H1 (cell line): ENCODE data around the gene CENPF. TPM values are rescaled to one million over a fixed set of nuclear protein-coding genes. Genes with fewer than 3 reads are reported as not detected.

Experiments used
- GABPA ChIP-seq: IDR thresholded peaks from 2 replicates; pipeline ENCODE4 v1.6.1; 2011; ENCODE audit warnings: mild to moderate bottlenecking, low read length, moderate library complexity, borderline replicate concordance; ENCODE audit not compliant: insufficient read depth
- POLR2AphosphoS5 ChIP-seq: IDR thresholded peaks from 2 replicates; pipeline ENCODE4 v1.6.1; 2011; ENCODE audit warnings: low read depth, low read length
- polyA plus RNA-seq, 7 experiments: library from polyadenylated mRNA; depleted of rRNA in 3 of 7; stranded (reverse) in 5 of 7; unstranded in 2 of 7; fragments of >200 nt in 5 of 7; fragments of 200-250 nt in 2 of 7; gene quantifications; 1 replicate in 5 of 7; 2 replicates in 1 of 7; 4 replicates in 1 of 7; pipeline versions ENCODE4 v1.2.1 to v1.2.3, GENCODE V29; 2011 to 2013; ENCODE audit warnings: missing spikeins in 2 of 7, mixed read lengths in 2 of 7
- total RNA-seq: library from RNA; stranded (reverse); fragmentation: NEBNext Ultra II Directional; extraction: Animal tissue kit (Norgen Biotek cat#: 25700); gene quantifications from 2 replicates; pipeline ENCODE4 v1.2.1, GENCODE V29; 2021

CENPF gene
- total and polyA plus RNA-seq, 2 of the 8 experiments (the other 6 are each of a cell fraction or from before 2014, with no cell fraction given): 13.7 to 170 TPM

DNA sequence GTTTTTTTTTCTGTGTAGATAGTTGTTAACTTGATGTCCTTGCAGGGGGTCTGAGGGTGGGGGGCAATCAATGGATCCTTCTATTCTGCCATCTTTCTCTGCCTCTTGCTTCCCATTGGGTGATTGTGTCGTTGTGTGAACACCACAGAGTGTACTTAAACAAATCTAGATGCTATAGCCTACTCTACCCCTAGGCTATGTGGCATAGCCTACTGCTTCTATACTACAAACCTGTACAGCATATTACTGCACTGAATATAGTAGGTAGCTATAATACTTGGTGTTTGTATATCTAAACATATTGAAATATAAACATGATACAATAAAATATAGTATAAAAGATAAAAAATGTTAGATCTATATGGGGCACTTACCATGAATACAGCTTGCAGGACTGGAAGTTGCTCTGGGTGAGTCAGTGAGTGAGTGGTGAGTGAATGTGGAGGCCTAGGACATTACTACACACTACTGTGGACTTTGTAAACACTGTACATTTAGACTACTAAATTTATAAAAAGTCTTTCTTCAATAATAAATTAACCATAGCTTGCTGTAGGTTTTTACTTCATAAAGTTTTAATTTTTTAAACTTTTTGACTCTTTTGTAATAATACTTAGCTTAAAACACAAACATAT is 105.4 kb downstream of the CENPF start (continued):
- no peak for TF ChIP-seq POLR2AphosphoS5
- TF ChIP-seq GABPA: no peak
- TF ChIP-seq, all 59 proteins: peak for 0
